NCI-H446 (cell line): ENCODE measurements around the gene ACTN4.
"Not testable (repeated sequence)": the region's sequence is repeated elsewhere in the genome, so short reads cannot be mapped to it uniquely, and the experiment has no call there.

Experiments used
- DNase-seq, 2 experiments: peaks; one replicate each; lab custom pipeline; 2025; lab: John Stamatoyannopoulos, UW

ACTN4 gene

GRCh38 chr19:38769635-38770211, 122.3 kb downstream of the ACTN4 start:
- no peak for DNase-seq

GRCh38 chr19:38770228-38770948, 122.9 kb downstream of the ACTN4 start:
- DNase-seq: not testable (repeated sequence)

- not testable (repeated sequence) for DNase-seq
Measured at GRCh38 chr19:38770949-38771275, 123.5 kb downstream of the ACTN4 start.

- not testable (repeated sequence) for DNase-seq
Measured at GRCh38 chr19:38771569-38771968, 124.1 kb downstream of the ACTN4 start.

- no peak for DNase-seq
Measured at GRCh38 chr19:38773469-38774177, 126.2 kb downstream of the ACTN4 start, which contains the start of gene LGALS7. Gene LGALS7, minus strand, starts transcription at chr19:38773517. Its CDS starts 25 bp downstream, at chr19:38773492.

- no peak for DNase-seq
Measured at GRCh38 chr19:38774181-38774950, 126.9 kb downstream of the ACTN4 start.

- no peak for DNase-seq
Measured at GRCh38 chr19:38778733-38779132, 131.3 kb downstream of the ACTN4 start.

- DNase-seq: no peak
Measured at GRCh38 chr19:38780443-38780842, 133.0 kb downstream of the ACTN4 start.

- no peak for DNase-seq
Measured at GRCh38 chr19:38781058-38781457, 133.6 kb downstream of the ACTN4 start.
